ENCODE data around the gene KIRREL3. TPM values are rescaled to one million over a fixed set of nuclear protein-coding genes. Genes with fewer than 3 reads are reported as not detected.

KIRREL3 gene
- total and polyA plus RNA-seq, 10 donors: 0.50 to 5.4 (median 2.0) TPM

DNA sequence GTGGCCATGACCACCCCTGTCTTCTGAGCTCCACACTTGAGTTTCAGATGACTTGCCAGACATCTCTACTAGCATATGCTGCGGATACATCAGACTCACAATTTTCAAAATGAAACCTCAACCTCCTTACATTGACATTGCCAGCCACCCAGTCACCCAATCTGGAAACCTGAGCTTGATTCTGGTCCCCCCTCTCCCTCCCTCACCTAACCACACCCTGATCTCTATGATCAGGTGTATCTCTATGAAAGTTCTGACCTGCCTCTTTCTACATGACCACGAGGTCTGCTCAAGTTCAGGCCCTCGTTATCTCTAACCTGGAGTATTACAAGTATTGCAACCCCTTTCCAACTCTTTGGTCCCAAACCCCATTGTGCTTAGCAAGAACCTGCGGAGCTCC, 254.1 kb downstream of the KIRREL3 start:
- H3K4me3 ChIP-seq: no peak overlapping the region
- H3K27me3 ChIP-seq (replicated peaks in 1 of 7): no peaks in the 10 kb centered on the region
- intact Hi-C loops (cut with DNase I; ENCODE audit: low total_unique reads): no loop called here
- no peaks in the 10 kb centered on the region for H3K9me3 ChIP-seq
- TF ChIP-seq, protein P1, sequence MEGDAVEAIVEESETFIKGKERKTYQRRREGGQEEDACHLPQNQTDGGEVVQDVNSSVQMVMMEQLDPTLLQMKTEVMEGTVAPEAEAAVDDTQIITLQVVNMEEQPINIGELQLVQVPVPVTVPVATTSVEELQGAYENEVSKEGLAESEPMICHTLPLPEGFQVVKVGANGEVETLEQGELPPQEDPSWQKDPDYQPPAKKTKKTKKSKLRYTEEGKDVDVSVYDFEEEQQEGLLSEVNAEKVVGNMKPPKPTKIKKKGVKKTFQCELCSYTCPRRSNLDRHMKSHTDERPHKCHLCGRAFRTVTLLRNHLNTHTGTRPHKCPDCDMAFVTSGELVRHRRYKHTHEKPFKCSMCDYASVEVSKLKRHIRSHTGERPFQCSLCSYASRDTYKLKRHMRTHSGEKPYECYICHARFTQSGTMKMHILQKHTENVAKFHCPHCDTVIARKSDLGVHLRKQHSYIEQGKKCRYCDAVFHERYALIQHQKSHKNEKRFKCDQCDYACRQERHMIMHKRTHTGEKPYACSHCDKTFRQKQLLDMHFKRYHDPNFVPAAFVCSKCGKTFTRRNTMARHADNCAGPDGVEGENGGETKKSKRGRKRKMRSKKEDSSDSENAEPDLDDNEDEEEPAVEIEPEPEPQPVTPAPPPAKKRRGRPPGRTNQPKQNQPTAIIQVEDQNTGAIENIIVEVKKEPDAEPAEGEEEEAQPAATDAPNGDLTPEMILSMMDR (IDR thresholded peaks at IDR 0.05 in 8 of 11, conservative IDR thresholded peaks at IDR 0.05 in 3 of 11): no peak
- TF ChIP-seq POLR2AphosphoS5 (IDR thresholded peaks at IDR 0.05) (no peak), POLR2A (IDR thresholded peaks at IDR 0.05) (no peak)
- WGBS, 5 donors: 82 to 95% (median 86%) methylated on average over 4 of the region's 4 CpGs
- H3K27ac ChIP-seq: no peak overlapping the region
- no peaks in the 10 kb centered on the region for H3K36me3 ChIP-seq
- H3K4me1 ChIP-seq: peaks cover 0 to 14% (median 6%) of the 10 kb centered on the region in 6 donors
- no peak for DNase-seq

DNA sequence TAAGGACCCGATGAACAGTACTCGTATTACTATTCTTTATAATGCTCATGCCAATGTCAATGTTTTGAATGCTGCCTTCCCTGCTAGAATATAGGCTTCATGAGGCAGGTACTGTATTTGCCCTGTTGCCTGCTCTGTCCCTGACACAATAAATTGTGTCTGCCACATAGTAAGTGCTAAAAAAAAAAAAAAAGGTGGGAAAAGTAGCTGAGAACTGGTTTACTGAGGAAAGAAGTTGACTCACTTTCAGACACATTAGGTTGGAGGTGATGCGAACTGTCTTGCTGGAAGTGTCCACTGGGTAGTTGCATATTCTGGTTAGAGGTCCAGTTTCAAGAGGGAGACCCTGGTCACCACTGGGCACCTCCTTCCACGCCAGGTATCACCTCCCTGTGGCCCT, 255.9 kb downstream of the KIRREL3 start:
- Histone ChIP-seq H3K27me3 (replicated peaks in 1 of 7) (no peaks in the 10 kb centered on the region), H3K36me3 (no peaks in the 10 kb centered on the region), H3K9me3 (no peaks in the 10 kb centered on the region), H3K4me3 (no peak overlapping the region), H3K4me1 (peaks cover 0 to 14% (median 9%) of the 10 kb centered on the region in 6 donors), H3K27ac (no peak overlapping the region)
- DNase-seq: no peak
- no peak for TF ChIP-seq POLR2A (IDR thresholded peaks at IDR 0.05)
- TF ChIP-seq POLR2AphosphoS5 (IDR thresholded peaks at IDR 0.05): no peak
- TF ChIP-seq, protein P1 (IDR thresholded peaks at IDR 0.05 in 8 of 11, conservative IDR thresholded peaks at IDR 0.05 in 3 of 11): no peak
- intact Hi-C loops (cut with DNase I; ENCODE audit: low total_unique reads): no loop called here
- WGBS, 5 donors: 82 to 92% (median 86%) methylated on average over 4 of the region's 4 CpGs

DNA sequence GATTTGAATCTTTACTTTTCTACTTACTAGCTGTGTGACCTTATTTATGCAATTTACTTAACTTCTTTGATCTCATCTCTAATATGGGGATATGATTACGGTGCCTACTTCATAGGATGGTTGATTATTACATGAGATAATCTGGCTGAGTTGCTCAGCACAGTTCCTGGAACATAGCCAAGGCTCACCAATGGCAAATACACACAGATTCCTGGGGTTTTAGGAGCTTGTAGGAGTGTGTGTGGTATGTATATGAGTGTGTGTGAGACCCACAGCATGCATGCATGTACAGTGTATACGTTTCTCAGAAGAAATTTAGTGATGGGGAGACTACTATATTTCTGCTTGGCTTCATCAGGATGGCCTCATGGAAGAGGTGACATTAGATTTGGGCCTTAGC, 256.9 kb downstream of the KIRREL3 start:
- H3K36me3 ChIP-seq: no peaks in the 10 kb centered on the region
- H3K9me3 ChIP-seq: no peaks in the 10 kb centered on the region
- no peak overlapping the region for H3K4me3 ChIP-seq
- DNase-seq: no peak
- H3K27ac ChIP-seq: no peak overlapping the region
- peaks cover 0 to 19% (median 7%) of the 10 kb centered on the region in 6 donors for H3K4me1 ChIP-seq
- TF ChIP-seq, protein P1 (IDR thresholded peaks at IDR 0.05 in 8 of 11, conservative IDR thresholded peaks at IDR 0.05 in 3 of 11): no peak
- TF ChIP-seq POLR2A (IDR thresholded peaks at IDR 0.05) (no peak), POLR2AphosphoS5 (IDR thresholded peaks at IDR 0.05) (no peak)
- H3K27me3 ChIP-seq (replicated peaks in 1 of 7): no peaks in the 10 kb centered on the region
- 58 to 84% (median 67%) methylated on average over 2 of the region's 2 CpGs for WGBS, 5 donors
- intact Hi-C loops (cut with DNase I; ENCODE audit: low total_unique reads): no loop called here

DNA sequence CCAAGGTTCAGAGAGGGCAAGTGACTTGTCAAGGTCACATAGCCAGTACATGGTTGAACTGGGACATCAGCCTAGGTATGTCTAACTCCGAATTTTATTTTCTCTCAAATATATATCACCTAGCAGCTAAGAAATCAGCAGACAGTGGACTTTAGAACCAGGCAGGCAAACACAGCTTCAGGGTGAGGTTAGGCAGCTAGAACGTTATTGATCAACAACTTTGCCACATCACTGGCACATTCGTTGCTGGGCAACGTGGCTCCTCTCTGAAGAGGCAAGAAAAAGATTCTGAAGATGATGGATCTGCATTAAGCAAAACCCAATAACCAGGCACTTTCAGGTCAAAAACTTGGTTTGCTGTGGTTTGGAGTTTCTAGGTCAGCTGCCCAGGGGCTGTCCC, 258.0 kb downstream of the KIRREL3 start:
- TF ChIP-seq POLR2AphosphoS5 (IDR thresholded peaks at IDR 0.05) (no peak), POLR2A (IDR thresholded peaks at IDR 0.05) (no peak)
- TF ChIP-seq, protein P1 (IDR thresholded peaks at IDR 0.05 in 8 of 11, conservative IDR thresholded peaks at IDR 0.05 in 3 of 11): no peak
- no peak overlapping the region for H3K27ac ChIP-seq
- no peak for DNase-seq
- 79 to 81% (median 79%) methylated on average over 4 of the region's 4 CpGs for WGBS, 5 donors
- H3K27me3 ChIP-seq (replicated peaks in 1 of 7): no peaks in the 10 kb centered on the region
- intact Hi-C loops (cut with DNase I; ENCODE audit: low total_unique reads): no loop called here
- H3K36me3 ChIP-seq: no peaks in the 10 kb centered on the region
- H3K9me3 ChIP-seq: no peaks in the 10 kb centered on the region
- H3K4me3 ChIP-seq: no peak overlapping the region
- peaks cover 0 to 10% (median 2%) of the 10 kb centered on the region in 6 donors for H3K4me1 ChIP-seq
